WTC11 (cell line): ENCODE data around the gene H1-8.

ENCODE experiments used
- CTCF ChIP-seq: fragments of 200-600 bp; IDR thresholded peaks from 2 replicates; pipeline ENCODE4 v1.8.0; 2022; ENCODE audit warnings: antibody characterized with exemption
- E2F1 ChIP-seq: sonication (generic); formaldehyde crosslinking; IDR thresholded peaks from 2 replicates; pipeline ENCODE4 v1.8.0; 2022; ENCODE audit warnings: mild to moderate bottlenecking, missing genetic modification reagents

GRCh38 chr3:129505341-129505740, 37.6 kb upstream of the H1-8 start:
- TF ChIP-seq CTCF = no peak
- TF ChIP-seq E2F1 (CRISPR knock-in tag) = no peak
